Measurements from ENCODE around the gene NCAPD3.

DNA sequence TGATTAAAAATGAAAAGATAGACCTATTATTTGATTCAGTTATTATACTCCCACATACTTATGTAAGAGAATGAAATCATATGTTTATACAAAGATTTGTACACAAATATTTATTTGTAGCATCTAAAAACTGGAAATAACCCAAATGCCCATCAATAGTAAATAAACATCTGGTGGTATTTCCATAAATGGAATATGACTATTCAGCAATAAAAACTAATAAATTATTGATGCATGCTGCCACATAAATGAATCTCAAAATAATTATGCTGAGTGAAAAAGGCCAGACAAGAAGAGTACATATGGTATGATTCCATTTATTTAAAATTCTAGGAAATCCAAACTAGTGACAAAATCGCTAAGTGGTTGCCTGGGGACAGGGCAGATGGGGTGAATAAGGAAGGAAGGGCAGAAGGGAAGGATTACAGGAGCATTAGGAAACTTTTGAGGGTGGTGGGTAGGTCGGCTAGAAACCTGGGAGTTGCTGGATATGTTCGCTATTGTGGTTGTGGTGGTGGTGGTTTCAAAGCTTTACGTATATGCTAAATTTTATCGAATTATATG, 113.4 kb downstream of the NCAPD3 start:
- TF ChIP-seq, protein P1, sequence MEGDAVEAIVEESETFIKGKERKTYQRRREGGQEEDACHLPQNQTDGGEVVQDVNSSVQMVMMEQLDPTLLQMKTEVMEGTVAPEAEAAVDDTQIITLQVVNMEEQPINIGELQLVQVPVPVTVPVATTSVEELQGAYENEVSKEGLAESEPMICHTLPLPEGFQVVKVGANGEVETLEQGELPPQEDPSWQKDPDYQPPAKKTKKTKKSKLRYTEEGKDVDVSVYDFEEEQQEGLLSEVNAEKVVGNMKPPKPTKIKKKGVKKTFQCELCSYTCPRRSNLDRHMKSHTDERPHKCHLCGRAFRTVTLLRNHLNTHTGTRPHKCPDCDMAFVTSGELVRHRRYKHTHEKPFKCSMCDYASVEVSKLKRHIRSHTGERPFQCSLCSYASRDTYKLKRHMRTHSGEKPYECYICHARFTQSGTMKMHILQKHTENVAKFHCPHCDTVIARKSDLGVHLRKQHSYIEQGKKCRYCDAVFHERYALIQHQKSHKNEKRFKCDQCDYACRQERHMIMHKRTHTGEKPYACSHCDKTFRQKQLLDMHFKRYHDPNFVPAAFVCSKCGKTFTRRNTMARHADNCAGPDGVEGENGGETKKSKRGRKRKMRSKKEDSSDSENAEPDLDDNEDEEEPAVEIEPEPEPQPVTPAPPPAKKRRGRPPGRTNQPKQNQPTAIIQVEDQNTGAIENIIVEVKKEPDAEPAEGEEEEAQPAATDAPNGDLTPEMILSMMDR (IDR thresholded peaks at IDR 0.05; ENCODE audit: low read depth, low read length): no peak
- TF ChIP-seq POLR2A (IDR thresholded peaks at IDR 0.05; ENCODE audit: extremely low read depth, insufficient read length): no peak
